Effector CD4-positive, alpha-beta T cell (primary cell): ENCODE measurements around the gene SPN.
"Not testable (repeated sequence)": the region's sequence is repeated elsewhere in the genome, so short reads cannot be mapped to it uniquely, and the experiment has no call there.

Source experiments
- DNase-seq: peaks from one replicate; pipeline ENCODE4 v3.0.0-alpha.2; 2020

The SPN gene

GRCh38 chr16:29678691-29679267 lies 15.7 kb downstream of the SPN start, which contains the start of gene QPRT:
QPRT (plus strand) TSS chr16:29679180; CDS start chr16:29679198, 18 bp downstream.
- DNase-seq = no peak

- no peak for DNase-seq
These were observed 17.1 kb downstream of the SPN start for GRCh38 chr16:29680180-29680598.

GRCh38 chr16:29683543-29684090 lies 20.6 kb downstream of the SPN start:
- no peak for DNase-seq

DNA sequence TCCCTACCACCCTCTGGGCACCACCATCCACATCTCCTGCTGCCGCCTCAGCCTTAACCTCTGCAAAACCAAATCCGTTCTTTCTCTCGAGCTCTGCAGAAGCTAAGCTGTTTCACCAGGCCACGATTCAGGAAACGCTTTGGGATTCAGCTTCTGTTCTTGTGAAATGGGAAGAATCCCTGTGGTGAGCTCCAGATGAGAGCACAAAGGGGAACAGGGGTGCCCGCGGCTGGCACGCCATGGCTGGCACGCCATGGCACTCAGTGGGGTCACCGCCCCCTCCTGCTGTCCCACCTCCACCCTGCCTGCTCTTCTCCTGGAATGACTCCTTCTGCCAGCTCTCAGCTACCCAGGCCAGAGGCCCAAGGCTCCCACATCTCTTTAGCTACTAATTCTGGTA lies 21.6 kb downstream of the SPN start:
- no peak for DNase-seq

DNA sequence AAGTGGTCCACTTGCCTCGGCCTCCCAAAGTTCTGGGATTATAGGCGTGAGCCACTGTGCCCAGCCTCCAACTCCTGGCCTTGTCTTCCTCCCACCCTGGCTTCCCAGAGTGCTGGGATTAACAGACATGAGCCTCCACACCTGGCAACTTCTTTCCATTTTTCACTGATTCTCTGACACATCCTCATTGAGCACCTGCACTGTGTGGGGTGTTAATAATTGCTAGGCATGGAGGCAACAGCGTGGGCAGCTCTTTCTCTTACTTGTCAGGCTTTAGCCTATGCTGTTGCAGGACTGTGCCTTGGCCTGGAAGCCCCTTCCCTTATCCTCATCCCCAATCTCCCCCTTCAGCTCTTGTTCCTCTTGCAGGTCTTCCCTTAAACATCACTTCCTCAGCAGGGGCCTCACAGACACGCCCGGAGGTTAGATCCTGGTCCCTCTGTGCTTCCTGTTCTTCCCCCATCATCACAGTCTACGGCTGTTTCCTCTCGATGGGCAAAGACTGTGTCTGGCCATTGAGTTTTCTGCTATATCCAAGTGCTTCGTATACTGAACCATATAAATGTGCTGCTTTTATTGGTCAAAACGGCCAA lies 23.8 kb downstream of the SPN start:
- no peak for DNase-seq

DNA sequence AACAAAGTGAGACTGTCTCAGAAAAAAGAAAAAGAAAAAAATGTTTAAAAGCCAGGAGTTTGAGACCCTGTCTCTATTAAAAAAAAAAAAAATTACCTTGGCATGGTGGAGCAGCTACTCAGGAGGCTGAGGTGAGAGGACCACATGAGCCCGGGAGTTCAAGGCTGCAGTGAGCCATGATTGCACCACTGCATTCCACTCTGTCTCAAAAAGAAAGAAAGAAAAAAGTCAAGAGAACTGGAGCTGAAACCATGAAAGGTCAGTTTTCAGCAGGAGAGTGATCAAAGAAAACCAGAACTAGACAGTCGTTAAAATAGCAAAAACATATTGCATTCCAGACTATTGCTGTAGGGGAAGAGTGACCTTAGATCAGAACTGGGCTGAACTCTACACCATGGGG lies 24.7 kb downstream of the SPN start:
- no peak for DNase-seq

DNA sequence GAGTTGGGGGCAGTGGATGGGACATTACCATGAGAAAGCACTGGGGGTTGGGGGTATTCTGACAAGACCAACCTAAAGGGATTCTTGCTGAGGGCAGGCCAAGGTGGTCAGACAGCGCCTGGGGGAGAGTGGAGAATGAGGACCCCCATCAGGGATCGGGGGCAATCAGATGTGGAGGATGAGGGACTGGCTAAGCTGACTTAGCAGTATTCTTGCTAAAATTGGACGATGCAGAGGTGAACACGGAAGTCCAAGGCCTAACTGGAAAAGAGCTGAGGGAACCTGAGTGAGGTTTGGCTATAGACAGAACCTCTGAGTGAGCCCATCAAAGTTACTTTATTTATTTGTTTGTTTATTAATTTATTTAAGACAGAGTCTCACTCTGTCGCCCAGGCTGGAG lies 25.1 kb downstream of the SPN start:
- DNase-seq = no peak

DNA sequence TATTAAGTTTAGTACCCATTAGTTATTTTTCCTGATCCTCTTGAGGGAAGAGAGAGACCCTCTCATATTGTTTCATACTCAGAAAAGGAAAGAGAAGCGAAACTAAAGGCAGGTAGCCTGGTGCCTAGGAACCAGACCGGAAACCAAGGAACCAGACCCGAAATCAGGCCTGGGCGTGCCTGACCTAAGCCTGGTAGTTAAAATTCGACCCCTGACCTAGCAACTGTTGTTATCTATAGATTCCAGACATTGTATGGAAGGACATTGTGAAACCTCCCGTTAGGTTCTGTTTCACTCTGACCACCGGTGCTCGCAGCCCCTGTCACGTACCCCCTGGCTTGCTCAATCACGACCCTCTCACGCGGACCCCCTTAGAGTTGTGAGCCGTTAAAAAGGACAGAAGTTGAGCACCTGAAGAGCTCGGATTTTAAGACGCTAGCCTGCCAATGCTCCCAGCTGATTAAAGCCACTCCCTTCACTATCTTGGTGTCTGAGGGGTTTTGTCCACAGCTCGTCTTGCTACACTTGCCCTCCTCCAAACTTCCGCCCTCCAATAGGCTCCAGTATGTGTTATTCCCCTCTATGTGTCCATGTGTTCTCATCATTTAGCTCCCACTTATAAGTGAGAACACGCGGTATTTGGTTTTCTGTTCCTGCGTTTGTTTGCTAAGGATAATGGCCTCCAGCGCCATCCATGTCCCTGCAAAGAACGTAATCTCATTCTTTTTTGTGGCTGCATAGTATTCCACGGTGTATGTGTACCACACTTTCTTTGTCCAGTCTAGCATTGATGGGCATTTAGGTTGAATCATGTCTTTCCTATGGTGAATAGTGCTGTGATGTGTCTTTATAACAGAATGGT lies 26.7 kb downstream of the SPN start:
- DNase-seq = not testable (repeated sequence)

- DNase-seq = not testable (repeated sequence)
These were observed 29.6 kb downstream of the SPN start for GRCh38 chr16:29692606-29693005.

DNA sequence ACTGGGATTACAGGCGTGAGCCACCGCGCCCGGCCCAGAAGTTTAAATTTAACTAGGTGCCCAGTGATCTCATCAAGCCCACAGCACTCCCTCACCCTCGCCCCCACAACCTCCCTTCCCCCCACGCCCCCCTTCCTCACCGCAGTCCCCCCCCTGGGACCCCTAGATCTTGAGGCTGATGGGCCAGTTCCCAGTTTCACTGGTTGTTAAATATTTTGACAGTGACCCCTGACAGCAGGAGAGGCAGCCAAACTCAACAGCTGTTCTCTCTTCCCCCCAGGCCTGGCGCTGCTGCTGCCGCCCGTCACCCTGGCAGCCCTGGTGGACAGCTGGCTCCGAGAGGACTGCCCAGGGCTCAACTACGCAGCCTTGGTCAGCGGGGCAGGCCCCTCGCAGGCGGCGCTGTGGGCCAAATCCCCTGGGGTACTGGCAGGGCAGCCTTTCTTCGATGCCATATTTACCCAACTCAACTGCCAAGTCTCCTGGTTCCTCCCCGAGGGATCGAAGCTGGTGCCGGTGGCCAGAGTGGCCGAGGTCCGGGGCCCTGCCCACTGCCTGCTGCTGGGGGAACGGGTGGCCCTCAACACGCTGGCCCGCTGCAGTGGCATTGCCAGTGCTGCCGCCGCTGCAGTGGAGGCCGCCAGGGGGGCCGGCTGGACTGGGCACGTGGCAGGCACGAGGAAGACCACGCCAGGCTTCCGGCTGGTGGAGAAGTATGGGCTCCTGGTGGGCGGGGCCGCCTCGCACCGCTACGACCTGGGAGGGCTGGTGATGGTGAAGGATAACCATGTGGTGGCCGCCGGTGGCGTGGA lies 31.5 kb downstream of the SPN start:
- DNase-seq = no peak

GRCh38 chr16:29695675-29696074 lies 32.6 kb downstream of the SPN start:
- not testable (repeated sequence) for DNase-seq

DNA sequence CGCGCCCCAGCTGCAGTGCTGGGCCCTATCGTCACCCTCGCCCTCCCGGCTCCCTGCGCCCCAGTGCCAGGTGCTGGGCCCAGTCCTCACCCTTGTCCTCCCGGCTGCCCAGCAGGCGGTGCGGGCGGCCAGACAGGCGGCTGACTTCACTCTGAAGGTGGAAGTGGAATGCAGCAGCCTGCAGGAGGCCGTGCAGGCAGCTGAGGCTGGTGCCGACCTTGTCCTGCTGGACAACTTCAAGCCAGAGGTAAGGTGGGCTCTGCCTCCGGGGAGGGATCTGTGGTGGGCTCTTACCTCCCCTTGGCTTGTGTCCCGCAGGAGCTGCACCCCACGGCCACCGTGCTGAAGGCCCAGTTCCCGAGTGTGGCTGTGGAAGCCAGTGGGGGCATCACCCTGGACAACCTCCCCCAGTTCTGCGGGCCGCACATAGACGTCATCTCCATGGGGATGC lies 33.9 kb downstream of the SPN start:
- no peak for DNase-seq

GRCh38 chr16:29697391-29697790 lies 34.3 kb downstream of the SPN start:
- DNase-seq = no peak

GRCh38 chr16:29698042-29698441 lies 35.0 kb downstream of the SPN start:
- no peak for DNase-seq

- no peak for DNase-seq
These were observed 35.7 kb downstream of the SPN start for GRCh38 chr16:29698484-29699323.

DNA sequence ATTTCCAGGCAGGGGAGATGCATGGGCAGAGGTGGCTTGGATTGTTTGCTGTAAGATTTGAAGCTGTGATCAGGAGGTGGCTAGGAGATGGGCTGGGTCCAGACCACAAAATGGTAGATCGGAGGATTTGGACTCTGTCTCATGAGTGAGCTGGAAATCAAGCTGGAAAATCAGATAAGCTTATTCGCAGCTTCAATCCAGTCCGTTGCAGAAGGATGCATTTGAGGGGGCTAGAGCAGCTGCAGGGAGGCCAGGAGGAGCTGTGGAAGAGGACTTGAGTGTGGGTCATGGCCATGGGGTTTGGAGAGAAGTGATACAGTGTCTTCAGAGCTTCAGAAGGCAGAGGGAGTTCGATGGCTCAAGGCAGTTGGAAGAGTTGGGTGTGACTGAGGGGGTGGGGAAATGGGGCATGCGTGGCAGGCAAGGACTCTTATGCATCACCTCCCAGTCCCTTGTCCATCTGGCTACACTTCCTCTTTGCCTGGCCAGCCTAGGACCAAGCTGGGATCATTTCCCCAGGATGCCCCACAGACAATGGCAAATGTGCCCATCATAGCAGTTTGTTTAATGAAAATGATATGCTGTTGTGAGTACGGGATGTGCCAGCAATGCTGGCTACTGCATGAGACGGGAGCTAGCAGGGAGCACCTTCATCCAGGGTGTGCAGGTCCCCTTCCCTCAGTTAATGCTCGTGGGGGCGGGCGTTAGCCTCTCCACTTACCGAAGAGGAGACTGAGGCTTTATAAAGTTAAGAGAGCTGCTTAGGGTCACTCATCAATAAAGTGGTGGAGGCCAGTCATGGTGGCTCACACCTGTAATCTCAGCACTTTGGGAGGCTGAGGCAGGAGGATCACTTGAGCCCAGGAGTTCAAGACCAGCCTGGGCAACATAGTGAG lies 36.5 kb downstream of the SPN start:
- DNase-seq = no peak

- DNase-seq = peak; percentile 68
These were observed 37.4 kb downstream of the SPN start for GRCh38 chr16:29700253-29700987.

DNA sequence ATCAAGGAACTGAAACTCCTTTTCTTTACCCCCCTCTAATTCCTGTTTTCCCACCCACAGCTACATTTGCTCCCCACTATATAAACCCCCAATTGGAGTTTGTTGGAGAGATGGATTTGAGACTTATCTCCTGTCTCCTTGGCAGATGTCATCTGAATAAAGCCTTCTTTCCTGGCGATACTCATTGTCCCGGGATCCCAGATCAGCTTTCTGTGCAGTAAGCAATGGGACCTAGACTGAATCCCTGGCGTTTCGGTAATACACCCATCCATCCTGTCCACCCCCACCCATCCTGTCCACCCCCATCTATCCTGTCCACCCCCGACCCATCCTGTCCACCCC lies 38.1 kb downstream of the SPN start:
- DNase-seq = no peak

DNA sequence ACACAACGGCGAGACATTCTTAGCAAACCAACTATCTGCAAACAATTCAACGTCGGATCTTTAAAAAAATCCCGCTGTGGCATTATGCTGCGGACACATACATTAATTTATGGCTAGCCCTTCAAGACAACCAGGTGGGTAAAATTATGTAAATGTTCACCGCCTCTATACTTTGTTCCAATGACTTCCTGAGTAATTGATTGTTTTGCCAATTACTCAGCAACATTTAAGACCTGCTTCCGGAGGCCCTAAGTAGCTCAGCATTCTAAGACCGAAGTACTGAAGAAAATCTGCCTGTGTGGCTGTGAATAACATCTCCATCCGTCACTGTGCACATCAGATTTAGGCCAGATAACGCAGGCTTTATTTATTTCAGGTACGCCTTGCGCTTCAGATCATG lies 39.2 kb downstream of the SPN start:
- peak; percentile 44 for DNase-seq

- no peak for DNase-seq
These were observed 42.0 kb downstream of the SPN start for GRCh38 chr16:29705030-29705429.
